Kidney (tissue), 14 donors: ENCODE measurements around the gene MIPEP. TPM values are rescaled to one million over a fixed set of nuclear protein-coding genes. Genes with fewer than 3 reads are reported as not detected.

Source experiments
- DNase-seq, 5 donors: peaks; one replicate each; pipeline ENCODE4 v3.0.0-alpha.2; 2013 to 2020
- FAIRE-seq: peaks from 2 replicates; lab custom pipeline; 2012; peaks lifted over from hg19 to GRCh38; lab: Jason Lieb, UNC
- H3K27ac ChIP-seq, 2 donors: one replicate each; pipeline ENCODE4 v1.7.0; 2013; ENCODE audit warnings: low read depth in 2 of 2, low read length in 2 of 2, inconsistent platforms in 1 of 2
- H3K27me3 ChIP-seq: one replicate; pipeline ENCODE4 v1.7.1; 2013; ENCODE audit warnings: low read length, inconsistent platforms; ENCODE audit not compliant: control insufficient read depth, insufficient read depth
- H3K36me3 ChIP-seq, 3 donors: one replicate each; pipeline versions ENCODE4 v1.7.0 to v1.7.1; 2013; ENCODE audit warnings: low read length in 3 of 3, control low read depth in 1 of 3, inconsistent platforms in 1 of 3; ENCODE audit not compliant: insufficient read depth in 3 of 3, control insufficient read depth in 2 of 3
- H3K4me1 ChIP-seq, 3 donors: one replicate each; pipeline versions ENCODE4 v1.7.0 to v1.7.1; 2013; ENCODE audit warnings: low read length in 3 of 3, inconsistent platforms in 1 of 3, low read depth in 1 of 3; ENCODE audit not compliant: control insufficient read depth in 2 of 3, insufficient read depth in 2 of 3
- H3K4me3 ChIP-seq, 3 donors: one replicate each; pipeline versions ENCODE4 v1.7.0 to v1.8.1; 2013; ENCODE audit warnings: low read length in 3 of 3, control low read depth in 1 of 3, inconsistent platforms in 1 of 3
- H3K9ac ChIP-seq, 3 donors: one replicate each; pipeline versions ENCODE4 v1.7.0 to v1.7.1; 2013; ENCODE audit warnings: low read length in 3 of 3, control low read depth in 1 of 3, inconsistent platforms in 1 of 3
- H3K9me3 ChIP-seq, 3 donors: one replicate each; pipeline versions ENCODE4 v1.7.0 to v1.7.1; 2013; ENCODE audit warnings: low read length in 3 of 3, control low read depth in 1 of 3, inconsistent platforms in 1 of 3; ENCODE audit not compliant: control insufficient read depth in 2 of 3, insufficient read depth in 1 of 3
- CTCF ChIP-seq: IDR thresholded peaks from 3 replicates; pipeline ENCODE4 v1.5.1; 2012; ENCODE audit warnings: mild to moderate bottlenecking, moderate library complexity, borderline replicate concordance; ENCODE audit not compliant: insufficient read depth; ENCODE audit errors: extremely low read depth
- intact Hi-C: fragments of 100-400 bp; cut with DNase I; formaldehyde crosslinking; loops from one replicate; pipeline ENCODE4 v1.11.1; 2022
- polyA plus RNA-seq: library from polyadenylated mRNA; stranded (reverse); fragments of 350-450 nt; fragmentation: Illumina TruSeq; extraction: RNeasy Lipid Tissue Mini Kit (QIAGEN cat#74804); gene quantifications from one replicate; pipeline ENCODE4 v1.2.3, GENCODE V29; 2014; ENCODE audit warnings: low read depth, low replicate concordance; ENCODE audit not compliant: insufficient read depth
- total RNA-seq: library from RNA; stranded (reverse); fragmentation: NEBNext Ultra II Directional; extraction: Animal tissue kit (Norgen Biotek cat#: 25700); gene quantifications from one replicate; pipeline ENCODE4 v1.2.1, GENCODE V29; 2021
- donor health status: control.
- donor health status: control.
- donor health status: control.
- donor health status: control.
- donor health status: control.
- donor health status: DM: yes; HTN: yes; CAD: no.
- donor health status: Normal renal cell carcinoma (clear cell type).

Gene MIPEP
- total and polyA plus RNA-seq, 2 donors from 2014 or later: 29.1 to 46.8 TPM

- Histone ChIP-seq H3K4me1 (no peaks in the 10 kb centered on the region), H3K4me3 (no peak overlapping the region), H3K27me3 (no peaks in the 10 kb centered on the region), H3K36me3 (no peaks in the 10 kb centered on the region), H3K9ac (no peak overlapping the region), H3K27ac (no peak overlapping the region), H3K9me3 (no peaks in the 10 kb centered on the region)
- intact Hi-C loops: no loop called here
- TF ChIP-seq CTCF: peak; percentile 26
- DNase-seq: no peak
- no peak for FAIRE-seq
Observed at GRCh38 chr13:23741879-23742510, 147.2 kb downstream of the MIPEP start.

GRCh38 chr13:23740002-23740401 is 149.2 kb downstream of the MIPEP start:
- H3K36me3 ChIP-seq: no peaks in the 10 kb centered on the region
- no peaks in the 10 kb centered on the region for H3K9me3 ChIP-seq
- intact Hi-C loops: no loop called here
- H3K9ac ChIP-seq: no peak overlapping the region
- no peak for DNase-seq
- no peaks in the 10 kb centered on the region for H3K27me3 ChIP-seq
- no peaks in the 10 kb centered on the region for H3K4me1 ChIP-seq
- H3K4me3 ChIP-seq: no peak overlapping the region
- no peak overlapping the region for H3K27ac ChIP-seq
- TF ChIP-seq CTCF: no peak
- no peak for FAIRE-seq

- no peak for FAIRE-seq
- no peak overlapping the region for H3K27ac ChIP-seq
Observed at GRCh38 chr13:23739596-23739995, 149.6 kb downstream of the MIPEP start.

More at GRCh38 chr13:23739596-23739995, 149.6 kb downstream of the MIPEP start:
- no peak overlapping the region for H3K9ac ChIP-seq
- DNase-seq: no peak
- H3K4me3 ChIP-seq: no peak overlapping the region
- intact Hi-C loops: no loop called here
- H3K9me3 ChIP-seq: no peaks in the 10 kb centered on the region
- H3K4me1 ChIP-seq: no peaks in the 10 kb centered on the region
- H3K36me3 ChIP-seq: no peaks in the 10 kb centered on the region
- H3K27me3 ChIP-seq: no peaks in the 10 kb centered on the region
- no peak for TF ChIP-seq CTCF
